ENCODE results near the gene CHRNA7.

- no peak for TF ChIP-seq CEBPB (IDR thresholded peaks at IDR 0.05)
- TF ChIP-seq FOXM1 (IDR thresholded peaks at IDR 0.05; ENCODE audit: borderline replicate concordance, low read depth) = no peak
- no peak for TF ChIP-seq EP300 (IDR thresholded peaks at IDR 0.05; ENCODE audit: borderline replicate concordance)
- no peak for TF ChIP-seq MAX (IDR thresholded peaks at IDR 0.05)
- no peak for TF ChIP-seq TEAD4 (IDR thresholded peaks at IDR 0.05)
- no peak for TF ChIP-seq RAD21 (IDR thresholded peaks at IDR 0.05; ENCODE audit: low read depth)
- TF ChIP-seq TCF12 (IDR thresholded peaks at IDR 0.05; ENCODE audit: low read depth) = no peak
- TF ChIP-seq REST (IDR thresholded peaks at IDR 0.05; ENCODE audit: low read depth) = no peak
- no peak for TF ChIP-seq CREB1 (IDR thresholded peaks at IDR 0.05; ENCODE audit: low read depth)
- TF ChIP-seq TAF1 (IDR thresholded peaks at IDR 0.05; ENCODE audit: low read depth) = no peak
- TF ChIP-seq EGR1 (IDR thresholded peaks at IDR 0.05) = no peak
Observed at GRCh38 chr15:32096213-32096612, 65.9 kb downstream of the CHRNA7 start.
